DND-41 (cell line): ENCODE results near the gene FBN1.

Source experiments
- EZH2 ChIP-seq: IDR thresholded peaks from 3 replicates; pipeline ENCODE4 v1.6.1; 2012; ENCODE audit warnings: borderline replicate concordance, low read depth, mild to moderate bottlenecking, moderate library complexity, low read length, inconsistent platforms; ENCODE audit not compliant: severe bottlenecking
- TF ChIP-seq, protein P1 (sequence below): IDR thresholded peaks from 2 replicates; pipeline ENCODE4 v1.5.1; 2012; ENCODE audit warnings: borderline replicate concordance, low read length, moderate library complexity, mild to moderate bottlenecking; ENCODE audit not compliant: poor library complexity, severe bottlenecking; ENCODE audit errors: extremely low read depth

DNA sequence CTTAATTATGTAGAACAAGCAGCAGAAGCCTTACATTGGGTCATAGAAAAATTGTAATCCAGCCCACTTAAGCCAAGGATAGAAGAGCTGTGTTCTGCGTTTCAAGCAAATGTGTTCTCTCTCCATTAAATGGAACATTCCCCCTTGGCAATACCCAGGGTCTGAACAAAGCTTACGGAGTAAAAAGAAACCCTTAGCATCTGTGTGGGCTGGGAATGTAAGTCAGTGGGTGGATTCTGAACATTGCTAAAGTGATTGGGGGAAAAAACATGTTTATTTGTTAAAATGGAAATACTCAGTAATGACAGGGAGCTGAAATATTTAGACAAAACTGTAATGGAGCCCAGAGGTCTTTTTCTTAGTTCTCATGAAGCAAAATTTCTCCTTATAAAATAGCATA lies 166.9 kb downstream of the FBN1 start:
- TF ChIP-seq, protein P1, sequence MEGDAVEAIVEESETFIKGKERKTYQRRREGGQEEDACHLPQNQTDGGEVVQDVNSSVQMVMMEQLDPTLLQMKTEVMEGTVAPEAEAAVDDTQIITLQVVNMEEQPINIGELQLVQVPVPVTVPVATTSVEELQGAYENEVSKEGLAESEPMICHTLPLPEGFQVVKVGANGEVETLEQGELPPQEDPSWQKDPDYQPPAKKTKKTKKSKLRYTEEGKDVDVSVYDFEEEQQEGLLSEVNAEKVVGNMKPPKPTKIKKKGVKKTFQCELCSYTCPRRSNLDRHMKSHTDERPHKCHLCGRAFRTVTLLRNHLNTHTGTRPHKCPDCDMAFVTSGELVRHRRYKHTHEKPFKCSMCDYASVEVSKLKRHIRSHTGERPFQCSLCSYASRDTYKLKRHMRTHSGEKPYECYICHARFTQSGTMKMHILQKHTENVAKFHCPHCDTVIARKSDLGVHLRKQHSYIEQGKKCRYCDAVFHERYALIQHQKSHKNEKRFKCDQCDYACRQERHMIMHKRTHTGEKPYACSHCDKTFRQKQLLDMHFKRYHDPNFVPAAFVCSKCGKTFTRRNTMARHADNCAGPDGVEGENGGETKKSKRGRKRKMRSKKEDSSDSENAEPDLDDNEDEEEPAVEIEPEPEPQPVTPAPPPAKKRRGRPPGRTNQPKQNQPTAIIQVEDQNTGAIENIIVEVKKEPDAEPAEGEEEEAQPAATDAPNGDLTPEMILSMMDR, result no peak
- no peak for TF ChIP-seq EZH2
